UCSD-AML1 (cell line): ENCODE measurements around the gene TMEM62.

Source experiments
- DNase-seq: peaks from one replicate; lab custom pipeline; 2025; ENCODE audit not compliant: unreplicated experiment; lab: John Stamatoyannopoulos, UW

Gene TMEM62

GRCh38 chr15:43133430-43134156 is at the start of gene TMEM62:
TSS of gene TMEM62 (plus strand) at chr15:43133586. CDS start at chr15:43133803, 217 bp downstream.
- DNase-seq = peak; percentile 77

GRCh38 chr15:43085921-43086320 is 47.5 kb upstream of the TMEM62 start:
- no peak for DNase-seq

GRCh38 chr15:43086551-43086950 is 46.8 kb upstream of the TMEM62 start:
- DNase-seq = no peak

- no peak for DNase-seq
Observed at GRCh38 chr15:43091859-43092258, 41.5 kb upstream of the TMEM62 start.

GRCh38 chr15:43093026-43093425 is 40.4 kb upstream of the TMEM62 start:
- no peak for DNase-seq

GRCh38 chr15:43094416-43095030 is 38.9 kb upstream of the TMEM62 start:
- DNase-seq = no peak

GRCh38 chr15:43095243-43095642 is 38.1 kb upstream of the TMEM62 start:
- DNase-seq = no peak

GRCh38 chr15:43095708-43096347 is 37.6 kb upstream of the TMEM62 start:
- no peak for DNase-seq

GRCh38 chr15:43096411-43096810 is 37.0 kb upstream of the TMEM62 start:
- no peak for DNase-seq

GRCh38 chr15:43099105-43099845 is 34.1 kb upstream of the TMEM62 start:
- no peak for DNase-seq

GRCh38 chr15:43100971-43101370 is 32.4 kb upstream of the TMEM62 start:
- no peak for DNase-seq

- no peak for DNase-seq
Observed at GRCh38 chr15:43102187-43102586, 31.2 kb upstream of the TMEM62 start.

- no peak for DNase-seq
Observed at GRCh38 chr15:43103907-43104306, 29.5 kb upstream of the TMEM62 start.

GRCh38 chr15:43104426-43104825 is 29.0 kb upstream of the TMEM62 start:
- DNase-seq = no peak

GRCh38 chr15:43105077-43105736 is 28.2 kb upstream of the TMEM62 start:
- peak; percentile 43 for DNase-seq

GRCh38 chr15:43105778-43106485 is 27.5 kb upstream of the TMEM62 start, which contains the start of gene UBR1:
TSS of gene UBR1 (minus strand) at chr15:43106038. CDS start at chr15:43106022, 16 bp downstream.
- peak; percentile 92 for DNase-seq

GRCh38 chr15:43106486-43106829 is 26.9 kb upstream of the TMEM62 start:
- no peak for DNase-seq

GRCh38 chr15:43107751-43108150 is 25.6 kb upstream of the TMEM62 start:
- no peak for DNase-seq

- no peak for DNase-seq
Observed at GRCh38 chr15:43111354-43111753, 22.0 kb upstream of the TMEM62 start.

GRCh38 chr15:43118286-43118685 is 15.1 kb upstream of the TMEM62 start:
- DNase-seq = no peak
